Right lobe of liver (tissue), 4 donors: ENCODE measurements around the gene BBLN.

Experiments
- CTCF ChIP-seq, 4 donors: fragments of 200-600 bp in 3 of 4; fragments of 450-650 bp in 1 of 4; IDR thresholded peaks; one replicate each; pipeline versions ENCODE4 v1.5.1 to v1.8.0; 2016 to 2022; ENCODE audit warnings: antibody characterized with exemption in 4 of 4, mild to moderate bottlenecking in 2 of 4
- POLR2A ChIP-seq: fragments of 450-650 bp; IDR thresholded peaks from one replicate; pipeline ENCODE4 v1.6.1; 2017; ENCODE audit warnings: antibody characterized with exemption, mild to moderate bottlenecking
- donor health status: DM: no; HTN: no; CAD: no.
- donor health status: DM: no; HTN: no; CAD: no.
- donor health status: DM: no; HTN: yes; CAD: no.

- no peak for TF ChIP-seq CTCF (IDR thresholded peaks at IDR 0.05)
- no peak for TF ChIP-seq POLR2A
These were observed 35.6 kb upstream of the BBLN start for GRCh38 chr9:128124451-128124850.
